HEK293T (cell line): ENCODE results near the gene NELFE.

Experiments used
- CTCF ChIA-PET: fragments of 350-600 bp; formaldehyde crosslinking; extraction: SDS; loops from one replicate; lab custom pipeline; 2021; ENCODE audit warnings: antibody characterized with exemption, inconsistent platforms; lab: Yijun Ruan, JAX
- POLR2A ChIA-PET: fragments of 350-600 bp; formaldehyde crosslinking; extraction: SDS; loops from one replicate; lab custom pipeline; 2020; ENCODE audit warnings: antibody characterized with exemption, inconsistent platforms; lab: Yijun Ruan, JAX
- DNase-seq: peaks from one replicate; pipeline ENCODE4 v3.0.0; 2012; ENCODE audit warnings: mixed read lengths; ENCODE audit errors: extremely low spot score
- ARNT ChIP-seq: fragments of 450-650 bp; IDR thresholded peaks from 2 replicates; pipeline ENCODE4 v1.6.1; 2017; ENCODE audit warnings: mild to moderate bottlenecking
- BHLHE40 ChIP-seq: fragments of 450-650 bp; IDR thresholded peaks from 2 replicates; pipeline ENCODE4 v1.6.1; 2016; ENCODE audit warnings: mild to moderate bottlenecking, moderate library complexity, borderline replicate concordance
- CTBP1 ChIP-seq: fragments of 450-650 bp; IDR thresholded peaks from 2 replicates; pipeline ENCODE4 v1.6.1; 2016; ENCODE audit warnings: borderline replicate concordance
- ELF4 ChIP-seq: fragments of 450-650 bp; IDR thresholded peaks from 2 replicates; pipeline ENCODE4 v1.6.1; 2017; ENCODE audit warnings: antibody characterized with exemption
- FOXA1 ChIP-seq: fragments of 450-650 bp; IDR thresholded peaks from 2 replicates; pipeline ENCODE4 v1.6.1; 2016; ENCODE audit warnings: mild to moderate bottlenecking
- FOXK2 ChIP-seq: fragments of 450-650 bp; IDR thresholded peaks from 2 replicates; pipeline ENCODE4 v1.6.1; 2016; ENCODE audit warnings: mild to moderate bottlenecking
- FOXM1 ChIP-seq: fragments of 450-650 bp; IDR thresholded peaks from 2 replicates; pipeline ENCODE4 v1.6.1; 2017; ENCODE audit warnings: mild to moderate bottlenecking, borderline replicate concordance
- HDGF ChIP-seq: fragments of 450-650 bp; IDR thresholded peaks from 2 replicates; pipeline ENCODE4 v1.6.1; 2017; ENCODE audit warnings: antibody characterized with exemption, borderline replicate concordance
- L3MBTL2 ChIP-seq: fragments of 450-650 bp; conservative IDR thresholded peaks from 2 replicates; pipeline ENCODE4 v1.6.1; 2016; ENCODE audit warnings: mild to moderate bottlenecking
- LEF1 ChIP-seq: fragments of 450-650 bp; IDR thresholded peaks from 2 replicates; pipeline ENCODE4 v1.6.1; 2017; ENCODE audit warnings: mild to moderate bottlenecking, borderline replicate concordance
- NFRKB ChIP-seq: fragments of 450-650 bp; IDR thresholded peaks from 2 replicates; pipeline ENCODE4 v1.6.1; 2016; ENCODE audit warnings: mild to moderate bottlenecking, moderate library complexity
- SP1 ChIP-seq: fragments of 450-650 bp; IDR thresholded peaks from 2 replicates; pipeline ENCODE4 v1.6.1; 2017
- SUZ12 ChIP-seq: fragments of 450-650 bp; IDR thresholded peaks from 2 replicates; pipeline ENCODE4 v1.6.1; 2016; ENCODE audit warnings: mild to moderate bottlenecking
- TARDBP ChIP-seq: fragments of 450-650 bp; IDR thresholded peaks from 2 replicates; pipeline ENCODE4 v1.6.1; 2016
- ZNF384 ChIP-seq: fragments of 450-650 bp; IDR thresholded peaks from 2 replicates; pipeline ENCODE4 v1.6.1; 2016
- TF ChIP-seq, protein P1 (sequence below): fragments of 450-650 bp; IDR thresholded peaks from 2 replicates; pipeline ENCODE4 v1.6.1; 2016

The NELFE gene

DNA sequence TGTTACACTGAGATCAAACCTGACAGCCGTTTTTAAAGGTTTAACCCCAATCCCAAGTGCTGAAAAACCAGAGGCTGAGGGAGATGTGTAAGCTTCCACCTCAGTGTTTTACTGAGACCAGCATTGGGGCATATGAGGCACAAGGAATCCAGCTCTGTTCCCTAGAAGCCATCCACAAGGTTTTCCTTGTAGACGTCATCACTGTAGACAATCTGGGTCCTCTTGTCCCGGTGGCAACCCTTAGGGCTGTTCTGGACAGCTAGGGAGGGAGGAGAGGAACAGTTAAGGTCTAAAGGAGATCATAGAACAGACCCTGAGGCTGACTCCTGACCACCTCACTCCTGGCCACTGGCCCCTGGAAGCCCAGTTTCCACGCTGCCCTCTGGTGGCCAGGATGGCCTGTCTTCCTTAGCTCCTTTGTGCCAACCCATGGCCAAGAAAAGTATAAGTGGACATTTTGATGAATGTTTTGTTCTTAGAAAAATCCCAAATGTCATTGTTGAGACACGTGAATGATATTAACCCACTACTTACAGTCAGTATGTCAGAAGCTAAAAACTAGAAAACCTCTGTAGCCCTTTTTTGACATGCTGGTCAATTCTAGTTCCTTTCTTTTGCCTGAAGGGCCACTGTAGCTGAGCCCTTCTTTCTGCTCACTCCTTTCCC, 6.5 kb downstream of the NELFE start:
- no peak for TF ChIP-seq ZNF384
- no peak for TF ChIP-seq HDGF
- POLR2A ChIA-PET = interaction anchor here (0.8 to 2.8 kb wide), 8 partner anchors 10 to 137 kb away, joined by 3 to 18 read pairs (median 6); partner anchors contain the start of genes DXO, EHMT2, HSPA1A and HSPA1L
- DNase-seq = peak; percentile 57
- CTCF ChIA-PET = interaction anchor here (0.6 to 1.5 kb wide), 16 partner anchors 12 to 356 kb away, joined by 3 to 10 read pairs (median 4); no protein-coding TSS in a partner anchor

DNA sequence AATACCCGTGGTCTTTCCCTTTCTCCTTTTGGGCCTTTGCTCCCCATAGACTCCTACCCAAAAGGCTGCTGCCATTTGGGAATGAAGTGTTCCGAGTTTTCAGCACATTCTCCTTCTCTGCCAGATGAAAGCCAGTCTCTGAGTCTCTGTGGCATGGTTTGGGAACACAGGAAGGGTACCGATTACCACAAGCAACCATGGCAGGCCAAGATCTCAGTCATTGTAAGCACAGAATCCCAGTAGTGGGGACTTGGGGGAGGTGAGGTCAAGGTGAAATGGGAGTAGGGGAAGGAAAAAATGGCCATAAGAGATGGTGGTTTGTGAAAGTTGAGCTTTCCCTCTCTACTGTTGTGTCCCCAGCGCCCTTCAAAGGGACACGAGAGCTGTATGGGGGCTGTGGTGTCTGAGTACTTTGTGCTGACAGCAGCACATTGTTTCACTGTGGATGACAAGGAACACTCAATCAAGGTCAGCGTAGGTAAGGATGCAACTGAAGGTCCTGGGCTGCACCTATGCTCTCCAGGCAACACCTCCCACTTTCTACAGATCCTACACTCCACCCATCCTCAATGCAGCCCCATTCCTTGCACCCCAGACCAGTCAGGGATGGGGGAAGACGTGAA, 8.7 kb downstream of the NELFE start:
- CTCF ChIA-PET = no interaction called here
- POLR2A ChIA-PET = interaction anchor here (0.8 to 3.2 kb wide), 5 partner anchors 9 to 403 kb away, joined by 3 to 16 read pairs (median 3); partner anchors contain the start of genes NELFE, NFKBIL1, SKIC2 and VARS1

DNA sequence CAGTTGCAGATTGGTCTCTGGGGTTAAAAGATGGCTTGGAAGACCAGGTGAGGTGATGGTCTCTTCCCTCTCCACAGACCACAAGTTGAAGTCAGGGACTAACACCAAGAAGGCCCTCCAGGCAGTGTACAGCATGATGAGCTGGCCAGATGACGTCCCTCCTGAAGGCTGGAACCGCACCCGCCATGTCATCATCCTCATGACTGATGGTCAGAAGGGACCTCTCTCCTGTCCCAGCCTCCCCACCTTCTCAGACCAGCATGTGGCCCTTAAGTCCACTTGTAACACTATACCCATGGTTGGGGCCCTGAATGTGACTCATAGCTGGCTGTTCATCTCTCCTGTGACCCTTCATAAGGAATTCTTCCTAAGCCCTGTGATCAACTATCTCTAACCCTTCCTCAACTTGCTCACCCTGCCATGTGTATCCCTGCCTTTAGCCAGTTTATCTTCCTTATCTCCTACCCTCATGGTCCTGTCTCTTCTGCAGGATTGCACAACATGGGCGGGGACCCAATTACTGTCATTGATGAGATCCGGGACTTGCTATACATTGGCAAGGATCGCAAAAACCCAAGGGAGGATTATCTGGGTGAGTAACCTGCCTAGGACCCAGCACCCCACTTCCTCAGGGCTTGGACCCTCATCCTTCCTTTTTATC, 9.9 kb downstream of the NELFE start:
- CTCF ChIA-PET = no interaction called here
- no peak for DNase-seq

More for the DNA sequence above, 8.7 kb downstream of the NELFE start:
- no peak for DNase-seq
- TF ChIP-seq ARNT = no peak
- TF ChIP-seq, protein P1, sequence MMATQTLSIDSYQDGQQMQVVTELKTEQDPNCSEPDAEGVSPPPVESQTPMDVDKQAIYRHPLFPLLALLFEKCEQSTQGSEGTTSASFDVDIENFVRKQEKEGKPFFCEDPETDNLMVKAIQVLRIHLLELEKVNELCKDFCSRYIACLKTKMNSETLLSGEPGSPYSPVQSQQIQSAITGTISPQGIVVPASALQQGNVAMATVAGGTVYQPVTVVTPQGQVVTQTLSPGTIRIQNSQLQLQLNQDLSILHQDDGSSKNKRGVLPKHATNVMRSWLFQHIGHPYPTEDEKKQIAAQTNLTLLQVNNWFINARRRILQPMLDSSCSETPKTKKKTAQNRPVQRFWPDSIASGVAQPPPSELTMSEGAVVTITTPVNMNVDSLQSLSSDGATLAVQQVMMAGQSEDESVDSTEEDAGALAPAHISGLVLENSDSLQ = no peak
- no peak for TF ChIP-seq NFRKB
- no peak for TF ChIP-seq SUZ12
- TF ChIP-seq FOXK2 = no peak
- TF ChIP-seq ZNF384 = no peak
- TF ChIP-seq LEF1 = no peak
- TF ChIP-seq ELF4 = no peak
- TF ChIP-seq BHLHE40 = no peak
- TF ChIP-seq SP1 = no peak
- TF ChIP-seq L3MBTL2 = no peak
- no peak for TF ChIP-seq FOXA1
- TF ChIP-seq CTBP1 = no peak
- TF ChIP-seq TARDBP = no peak
- TF ChIP-seq FOXM1 = no peak
- no peak for TF ChIP-seq HDGF

DNA sequence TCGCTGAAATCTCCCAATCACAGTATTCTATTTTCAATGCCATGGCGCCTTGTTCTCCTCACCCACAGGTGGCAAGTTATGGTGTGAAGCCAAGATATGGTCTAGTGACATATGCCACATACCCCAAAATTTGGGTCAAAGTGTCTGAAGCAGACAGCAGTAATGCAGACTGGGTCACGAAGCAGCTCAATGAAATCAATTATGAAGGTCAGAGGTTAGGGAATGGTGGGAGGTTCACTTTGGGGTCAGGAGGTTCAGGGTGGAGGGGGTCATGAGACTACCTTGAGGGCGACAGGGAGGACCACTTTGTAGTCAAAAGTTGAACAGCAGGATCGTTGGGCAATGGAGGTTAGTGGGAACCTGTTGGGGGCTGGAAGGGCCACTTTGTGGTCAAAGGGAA, 10.5 kb downstream of the NELFE start:
- ChIA-PET CTCF (interaction anchor here (0.6 kb wide), 1 partner anchor 11 kb away, joined by 3 read pairs; no protein-coding TSS in a partner anchor), POLR2A (interaction anchor here (1.1 to 3.2 kb wide), 2 partner anchors 8 to 10 kb away, joined by 3 to 11 read pairs; no protein-coding TSS in a partner anchor)
- TF ChIP-seq HDGF = no peak
- no peak for TF ChIP-seq NFRKB
- no peak for TF ChIP-seq BHLHE40
- TF ChIP-seq, protein P1 = no peak
- no peak for TF ChIP-seq SUZ12
- no peak for TF ChIP-seq ARNT
- no peak for TF ChIP-seq LEF1
- no peak for TF ChIP-seq ZNF384
- TF ChIP-seq FOXM1 = no peak
- no peak for TF ChIP-seq FOXK2
- TF ChIP-seq TARDBP = no peak
- no peak for TF ChIP-seq SP1
- TF ChIP-seq CTBP1 = no peak
- TF ChIP-seq L3MBTL2 = no peak
- TF ChIP-seq FOXA1 = no peak
- no peak for TF ChIP-seq ELF4
- no peak for DNase-seq

More for the DNA sequence above, 9.9 kb downstream of the NELFE start:
- TF ChIP-seq NFRKB (no peak), FOXA1 (no peak), FOXM1 (no peak), CTBP1 (no peak), TARDBP (no peak), BHLHE40 (no peak)
- POLR2A ChIA-PET = interaction anchor here (0.8 to 3.2 kb wide), 4 partner anchors 9 to 402 kb away, joined by 3 to 11 read pairs (median 3); partner anchors contain the start of gene NFKBIL1

DNA sequence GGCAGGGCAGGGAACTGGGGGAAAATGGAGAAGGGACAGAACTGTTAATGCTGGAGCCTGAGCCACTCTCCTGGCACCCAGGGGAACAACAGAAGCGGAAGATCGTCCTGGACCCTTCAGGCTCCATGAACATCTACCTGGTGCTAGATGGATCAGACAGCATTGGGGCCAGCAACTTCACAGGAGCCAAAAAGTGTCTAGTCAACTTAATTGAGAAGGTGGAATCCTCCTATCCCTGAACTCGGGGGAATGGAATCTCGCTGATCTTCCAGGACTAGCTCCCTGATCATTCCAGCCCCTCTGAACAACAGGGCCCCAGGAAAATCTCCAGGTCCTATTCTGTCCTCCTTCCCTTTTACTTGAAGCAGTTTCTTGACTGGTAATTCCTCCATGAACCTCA, 10.9 kb downstream of the NELFE start:
- ChIA-PET CTCF (interaction anchor here (0.6 kb wide), 1 partner anchor 11 kb away, joined by 3 read pairs; no protein-coding TSS in a partner anchor), POLR2A (interaction anchor here (3.2 kb wide), 1 partner anchor 8 kb away, joined by 11 read pairs; no protein-coding TSS in a partner anchor)
- DNase-seq = no peak
- TF ChIP-seq ARNT (no peak), BHLHE40 (no peak)

DNA sequence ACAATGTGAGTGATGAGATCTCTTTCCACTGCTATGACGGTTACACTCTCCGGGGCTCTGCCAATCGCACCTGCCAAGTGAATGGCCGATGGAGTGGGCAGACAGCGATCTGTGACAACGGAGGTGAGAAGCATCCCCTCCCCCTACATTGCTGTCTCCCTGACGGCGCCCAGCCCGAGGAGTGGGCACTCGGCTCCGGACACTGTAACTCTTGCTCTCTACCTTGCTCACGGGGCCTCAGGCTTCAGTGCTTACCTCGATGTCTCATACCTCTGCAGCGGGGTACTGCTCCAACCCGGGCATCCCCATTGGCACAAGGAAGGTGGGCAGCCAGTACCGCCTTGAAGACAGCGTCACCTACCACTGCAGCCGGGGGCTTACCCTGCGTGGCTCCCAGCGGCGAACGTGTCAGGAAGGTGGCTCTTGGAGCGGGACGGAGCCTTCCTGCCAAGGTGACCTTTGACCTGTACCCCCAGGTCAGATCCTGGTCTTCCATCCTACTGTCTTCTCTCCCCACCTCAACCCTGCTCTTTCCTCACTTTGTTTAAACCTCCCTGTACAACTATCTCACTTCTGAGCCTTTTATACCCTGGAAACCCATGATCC, 11.6 kb downstream of the NELFE start:
- TF ChIP-seq ZNF384 (no peak), FOXA1 (no peak), FOXM1 (no peak), TARDBP (no peak), ELF4 (no peak), CTBP1 (no peak), NFRKB (no peak), ARNT (no peak), LEF1 (no peak), FOXK2 (no peak), L3MBTL2 (no peak), SP1 (no peak)
- TF ChIP-seq, protein P1 = no peak
- CTCF ChIA-PET = no interaction called here
- DNase-seq = no peak
- POLR2A ChIA-PET = no interaction called here
